SJSA1 (cell line): ENCODE results near the gene HSF4. TPM values are rescaled to one million over a fixed set of nuclear protein-coding genes. Genes with fewer than 3 reads are reported as not detected.

Source experiments
- DNase-seq, 2 experiments: peaks; one replicate each; pipeline ENCODE4 v3.0.0-alpha.2; 2015 to 2020; ENCODE audit warnings: low spot score in 2 of 2, low read depth in 1 of 2
- H3K27ac ChIP-seq: fragments of 250-450 bp; sonication (Bioruptor Pico); 2 replicates; pipeline ENCODE4 v1.5.1; 2020; ENCODE audit warnings: mild to moderate bottlenecking, moderate library complexity
- H3K27me3 ChIP-seq: fragments of 250-450 bp; sonication (Bioruptor Pico); replicated peaks from 2 replicates; pipeline ENCODE4 v1.5.1; 2020; ENCODE audit warnings: mild to moderate bottlenecking, moderate library complexity
- H3K36me3 ChIP-seq: fragments of 250-450 bp; sonication (Bioruptor Pico); 2 replicates; pipeline ENCODE4 v1.5.1; 2020; ENCODE audit warnings: mild to moderate bottlenecking
- H3K4me1 ChIP-seq: fragments of 250-450 bp; sonication (Bioruptor Pico); replicated peaks from 2 replicates; pipeline ENCODE4 v1.6.1; 2021; ENCODE audit warnings: mild to moderate bottlenecking
- H3K4me3 ChIP-seq: fragments of 250-450 bp; sonication (Bioruptor Pico); 2 replicates; pipeline ENCODE4 v1.5.1; 2020; ENCODE audit warnings: mild to moderate bottlenecking
- H3K9me3 ChIP-seq: fragments of 250-450 bp; sonication (Bioruptor Pico); replicated peaks from 2 replicates; pipeline ENCODE4 v1.5.1; 2020; ENCODE audit warnings: mild to moderate bottlenecking
- total RNA-seq: library from RNA; depleted of rRNA; stranded (reverse); fragments of >200 nt; shearing (Covaris generic); gene quantifications from 2 replicates; pipeline ENCODE4 v1.2.3, GENCODE V29; 2014

HSF4 gene
- total RNA-seq, 1 experiment from 2014 or later = 12.8 TPM

DNA sequence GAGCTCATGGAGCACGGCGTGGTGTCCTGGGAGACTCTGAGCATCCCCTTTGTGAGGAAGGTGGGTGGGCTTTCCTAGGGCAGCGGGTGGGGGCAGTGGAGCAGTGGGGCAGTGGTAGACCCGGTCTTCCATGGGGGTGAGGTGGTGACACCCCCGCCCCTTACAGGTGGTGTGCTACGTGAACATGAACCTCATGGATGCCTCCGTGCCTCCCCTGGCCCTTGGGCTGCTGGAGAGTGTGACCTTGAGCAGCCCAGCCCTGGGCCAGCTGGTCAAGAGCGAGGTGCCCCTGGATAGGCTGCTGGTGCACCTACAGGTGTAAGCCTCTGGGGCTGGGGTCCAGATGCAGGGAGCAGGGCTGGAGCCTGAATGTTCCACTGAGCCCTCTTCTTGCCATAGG, 35.9 kb downstream of the HSF4 start:
- H3K4me1 ChIP-seq = no peaks in the 10 kb centered on the region
- no peak overlapping the region for H3K4me3 ChIP-seq
- H3K36me3 ChIP-seq = peaks cover 82% of the 10 kb centered on the region
- no peaks in the 10 kb centered on the region for H3K9me3 ChIP-seq
- no peak for DNase-seq
- no peak overlapping the region for H3K27ac ChIP-seq
- no peaks in the 10 kb centered on the region for H3K27me3 ChIP-seq

DNA sequence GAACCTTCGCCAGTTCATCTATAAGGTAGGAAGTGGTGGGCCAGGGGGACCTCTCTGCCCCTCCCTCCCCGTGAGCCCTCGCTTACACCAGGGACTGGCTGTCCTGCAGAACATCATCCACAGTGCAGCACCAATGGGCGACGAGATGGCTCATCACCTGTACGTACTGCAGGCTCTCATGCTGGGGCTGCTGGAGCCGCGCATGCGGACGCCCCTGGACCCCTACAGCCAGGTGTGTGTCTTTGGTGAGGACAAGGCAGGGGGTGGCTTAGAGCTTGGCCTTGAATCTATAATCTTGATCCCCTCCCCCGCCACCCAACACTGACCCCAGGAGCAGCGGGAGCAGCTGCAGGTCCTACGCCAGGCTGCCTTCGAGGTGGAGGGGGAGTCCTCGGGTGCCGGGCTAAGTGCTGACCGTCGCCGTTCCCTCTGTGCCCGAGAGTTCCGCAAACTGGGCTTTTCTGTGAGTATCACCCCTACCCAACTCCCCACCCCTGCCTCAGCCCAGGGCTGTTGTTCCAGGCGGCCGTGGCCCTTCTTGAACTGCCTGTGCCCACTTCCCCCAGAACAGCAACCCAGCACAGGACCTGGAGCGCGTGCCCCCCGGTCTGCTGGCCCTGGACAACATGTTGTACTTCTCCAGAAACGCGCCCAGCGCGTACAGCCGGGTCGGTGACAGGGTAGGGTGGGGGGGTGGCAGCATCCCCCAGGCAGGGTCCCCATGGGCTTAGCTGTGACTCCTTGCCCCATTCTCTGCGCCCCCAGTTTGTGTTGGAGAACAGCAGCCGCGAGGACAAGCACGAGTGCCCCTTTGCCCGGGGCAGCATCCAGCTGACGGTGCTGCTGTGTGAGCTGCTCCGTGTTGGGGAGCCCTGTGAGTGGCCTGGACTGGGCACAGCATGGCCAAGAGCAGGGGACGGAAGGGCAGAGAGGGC, 37.1 kb downstream of the HSF4 start:
- Histone ChIP-seq H3K27me3 (no peaks in the 10 kb centered on the region), H3K36me3 (peaks cover 81% of the 10 kb centered on the region), H3K4me1 (no peaks in the 10 kb centered on the region; the same call in 1 of the 2 replicates), H3K9me3 (no peaks in the 10 kb centered on the region), H3K27ac (no peak overlapping the region), H3K4me3 (no peak overlapping the region)
- DNase-seq = no peak

DNA sequence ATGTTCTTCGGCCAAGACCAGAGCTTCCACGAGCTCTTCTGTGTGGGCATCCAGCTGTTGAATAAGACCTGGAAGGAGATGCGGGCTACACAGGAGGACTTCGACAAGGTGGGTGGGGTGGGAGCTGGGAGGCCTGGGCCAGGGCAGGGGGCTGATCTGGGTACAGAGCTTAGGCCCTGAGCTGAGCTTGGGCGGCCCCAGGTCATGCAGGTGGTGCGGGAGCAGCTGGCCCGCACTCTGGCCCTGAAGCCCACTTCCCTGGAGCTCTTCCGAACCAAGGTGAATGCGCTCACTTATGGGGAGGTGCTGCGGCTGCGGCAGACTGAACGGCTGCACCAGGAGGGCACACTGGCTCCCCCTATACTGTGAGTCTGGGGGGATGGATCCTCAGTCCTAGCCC, 37.9 kb downstream of the HSF4 start:
- no peak for DNase-seq
- H3K9me3 ChIP-seq = no peaks in the 10 kb centered on the region
- H3K27me3 ChIP-seq = no peaks in the 10 kb centered on the region
- peaks cover 2% of the 10 kb centered on the region for H3K4me1 ChIP-seq
- no peak overlapping the region for H3K27ac ChIP-seq
- peaks cover 81% of the 10 kb centered on the region for H3K36me3 ChIP-seq
- H3K4me3 ChIP-seq = no peak overlapping the region

DNA sequence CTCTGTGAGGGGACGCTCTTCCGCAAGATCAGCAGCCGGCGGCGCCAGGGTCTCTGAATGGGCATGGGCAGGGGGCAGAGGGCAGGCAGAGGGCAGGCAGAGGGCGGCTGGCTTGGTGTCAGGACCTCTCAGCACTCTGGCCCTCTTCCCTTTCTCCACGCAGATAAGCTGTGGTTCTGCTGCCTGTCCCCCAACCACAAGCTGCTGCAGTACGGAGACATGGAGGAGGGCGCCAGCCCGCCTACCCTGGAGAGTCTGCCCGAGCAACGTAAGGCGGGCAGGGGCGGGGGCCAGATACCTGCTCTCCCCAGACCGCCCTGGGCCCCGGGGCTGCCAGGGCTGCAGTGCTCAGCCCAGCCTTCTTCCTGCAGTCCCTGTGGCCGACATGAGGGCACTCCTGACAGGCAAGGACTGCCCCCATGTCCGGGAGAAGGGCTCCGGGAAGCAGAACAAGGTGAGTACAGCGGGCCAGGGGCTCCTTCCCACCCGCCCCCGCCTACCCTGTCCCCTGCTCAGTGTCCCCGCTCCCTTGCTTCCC, 38.5 kb downstream of the HSF4 start:
- Histone ChIP-seq H3K27me3 (no peaks in the 10 kb centered on the region), H3K27ac (no peak overlapping the region), H3K9me3 (no peaks in the 10 kb centered on the region), H3K36me3 (peaks cover 78% of the 10 kb centered on the region), H3K4me3 (no peak overlapping the region), H3K4me1 (peaks cover 8% of the 10 kb centered on the region)
- no peak for DNase-seq

DNA sequence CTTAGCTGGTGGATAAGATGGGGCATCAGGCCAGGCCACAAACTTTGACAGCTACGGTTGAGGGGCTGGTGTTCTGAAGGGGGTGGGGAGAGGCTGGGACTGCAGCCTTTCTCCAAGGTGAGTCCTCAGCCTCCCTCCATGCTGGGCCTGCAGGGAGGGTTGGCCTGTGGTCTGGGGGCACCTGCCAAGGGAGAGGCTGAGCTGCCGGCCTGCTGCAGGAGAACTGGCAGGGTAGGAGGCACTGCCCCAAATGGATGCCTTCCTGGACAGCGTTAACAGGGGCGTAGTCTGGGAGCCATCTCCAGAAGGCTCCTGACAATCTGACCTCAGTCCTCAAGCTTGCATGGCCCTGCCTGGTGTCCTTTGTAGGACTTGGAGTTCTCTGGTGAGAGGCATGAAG, 39.5 kb downstream of the HSF4 start:
- Histone ChIP-seq H3K36me3 (peaks cover 67% of the 10 kb centered on the region), H3K4me3 (no peak overlapping the region), H3K27ac (no peak overlapping the region), H3K9me3 (no peaks in the 10 kb centered on the region), H3K27me3 (no peaks in the 10 kb centered on the region), H3K4me1 (peaks cover 13% of the 10 kb centered on the region)
- no peak for DNase-seq

DNA sequence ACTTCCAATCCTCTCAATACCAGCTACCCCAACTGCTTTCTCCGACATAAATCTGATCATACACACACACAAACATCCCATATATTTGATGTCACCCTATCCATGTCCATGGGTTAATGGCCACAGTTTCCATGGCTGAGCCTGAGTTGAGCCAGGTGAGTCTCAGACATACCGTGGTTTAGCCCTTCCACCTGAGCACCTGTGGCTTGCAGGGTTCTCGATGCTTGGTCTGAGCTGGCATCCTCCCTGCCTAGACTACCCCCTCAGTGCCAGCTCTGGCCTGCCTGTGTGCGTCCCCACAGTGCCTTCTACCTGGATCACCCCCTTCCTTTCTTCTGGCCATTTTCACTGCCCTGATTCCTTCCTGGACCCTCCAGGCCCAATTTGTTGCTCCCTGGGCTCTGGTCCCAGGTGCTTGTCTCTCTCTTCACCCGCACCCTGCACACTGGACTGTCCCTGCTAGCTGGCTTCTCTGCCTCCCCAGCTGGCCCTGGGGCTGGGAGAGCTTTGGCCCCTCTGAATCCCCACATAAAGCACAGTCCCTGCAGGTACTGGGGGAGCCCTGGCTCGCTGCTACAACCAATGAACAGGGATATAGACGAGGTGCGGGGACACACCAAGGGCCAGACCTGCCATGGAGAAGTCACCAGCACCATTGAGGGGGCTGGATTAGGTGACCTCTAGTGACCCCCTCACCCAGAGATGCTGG, 41.7 kb downstream of the HSF4 start:
- Histone ChIP-seq H3K27ac (no peak overlapping the region), H3K36me3 (peaks cover 53% of the 10 kb centered on the region), H3K9me3 (no peaks in the 10 kb centered on the region), H3K4me1 (peaks cover 13% of the 10 kb centered on the region), H3K4me3 (no peak overlapping the region), H3K27me3 (no peaks in the 10 kb centered on the region)
- DNase-seq = no peak

DNA sequence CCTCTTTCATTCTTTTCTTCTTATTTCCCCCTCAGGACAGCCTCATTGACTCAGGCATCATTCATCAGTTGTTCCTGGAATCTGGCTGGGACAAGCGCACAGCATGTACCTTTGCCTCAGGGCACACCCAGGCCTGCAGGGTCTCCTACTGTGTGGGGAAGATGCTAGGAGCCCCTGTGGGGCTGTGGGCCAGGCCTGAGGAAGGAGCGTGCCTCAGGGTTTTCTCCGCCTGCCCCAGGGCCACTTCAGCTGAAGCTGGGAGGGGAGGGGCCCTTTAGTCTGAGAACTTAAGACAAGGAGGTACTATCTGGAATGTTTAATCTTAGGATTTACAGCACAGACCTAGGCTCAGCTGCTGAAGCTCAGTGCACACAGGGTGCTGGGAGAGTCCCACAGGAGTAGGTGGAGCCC, 42.3 kb downstream of the HSF4 start:
- no peak overlapping the region for H3K27ac ChIP-seq
- H3K4me3 ChIP-seq = no peak overlapping the region
- no peak for DNase-seq
- H3K4me1 ChIP-seq = peaks cover 13% of the 10 kb centered on the region
- H3K27me3 ChIP-seq = no peaks in the 10 kb centered on the region
- H3K36me3 ChIP-seq = peaks cover 48% of the 10 kb centered on the region
- no peaks in the 10 kb centered on the region for H3K9me3 ChIP-seq

DNA sequence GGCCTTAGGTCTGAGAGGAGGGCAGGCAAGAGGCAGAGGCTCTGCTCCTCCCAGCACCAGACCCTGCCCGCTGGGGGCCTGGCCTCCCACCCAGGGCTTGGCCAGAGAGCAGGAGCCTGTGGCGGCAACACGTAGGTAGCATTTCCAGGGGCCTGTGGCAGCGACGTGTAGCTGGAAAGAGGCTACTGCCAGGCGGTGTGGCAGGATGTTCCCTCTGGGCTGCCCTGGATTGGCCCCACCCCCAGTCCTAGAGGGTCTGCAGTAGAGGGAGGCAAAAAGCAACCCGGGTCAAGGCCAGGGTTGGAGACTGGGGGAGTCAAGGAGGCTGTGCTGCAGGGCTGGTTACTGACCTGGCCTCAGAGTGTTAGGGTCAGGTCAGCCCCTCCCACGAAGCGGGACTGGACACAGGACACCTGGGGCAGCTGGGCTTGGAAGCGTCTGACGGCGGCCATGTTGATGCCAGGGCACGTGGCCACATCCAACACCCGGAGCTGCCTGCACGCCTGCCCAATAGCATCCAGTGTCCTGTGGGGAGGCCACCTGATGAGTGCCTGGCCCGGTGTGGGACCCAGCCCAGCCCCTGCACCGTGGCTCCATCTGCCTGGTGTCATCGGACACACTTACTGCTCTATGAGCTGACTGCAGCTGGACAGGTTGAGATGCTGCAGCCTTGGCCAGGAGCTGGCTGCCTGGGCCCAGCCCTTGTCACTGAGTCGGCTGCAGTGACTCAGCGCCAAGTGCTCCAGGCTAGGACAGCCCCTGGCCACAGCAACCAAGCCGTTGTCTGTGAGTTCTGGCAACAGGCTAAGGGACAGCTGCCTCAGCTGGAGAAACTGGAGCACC, 42.9 kb downstream of the HSF4 start:
- Histone ChIP-seq H3K4me1 (peaks cover 13% of the 10 kb centered on the region), H3K27ac (no peak overlapping the region), H3K36me3 (peaks cover 41% of the 10 kb centered on the region), H3K27me3 (no peaks in the 10 kb centered on the region), H3K4me3 (no peak overlapping the region), H3K9me3 (no peaks in the 10 kb centered on the region)
- DNase-seq = no peak

DNA sequence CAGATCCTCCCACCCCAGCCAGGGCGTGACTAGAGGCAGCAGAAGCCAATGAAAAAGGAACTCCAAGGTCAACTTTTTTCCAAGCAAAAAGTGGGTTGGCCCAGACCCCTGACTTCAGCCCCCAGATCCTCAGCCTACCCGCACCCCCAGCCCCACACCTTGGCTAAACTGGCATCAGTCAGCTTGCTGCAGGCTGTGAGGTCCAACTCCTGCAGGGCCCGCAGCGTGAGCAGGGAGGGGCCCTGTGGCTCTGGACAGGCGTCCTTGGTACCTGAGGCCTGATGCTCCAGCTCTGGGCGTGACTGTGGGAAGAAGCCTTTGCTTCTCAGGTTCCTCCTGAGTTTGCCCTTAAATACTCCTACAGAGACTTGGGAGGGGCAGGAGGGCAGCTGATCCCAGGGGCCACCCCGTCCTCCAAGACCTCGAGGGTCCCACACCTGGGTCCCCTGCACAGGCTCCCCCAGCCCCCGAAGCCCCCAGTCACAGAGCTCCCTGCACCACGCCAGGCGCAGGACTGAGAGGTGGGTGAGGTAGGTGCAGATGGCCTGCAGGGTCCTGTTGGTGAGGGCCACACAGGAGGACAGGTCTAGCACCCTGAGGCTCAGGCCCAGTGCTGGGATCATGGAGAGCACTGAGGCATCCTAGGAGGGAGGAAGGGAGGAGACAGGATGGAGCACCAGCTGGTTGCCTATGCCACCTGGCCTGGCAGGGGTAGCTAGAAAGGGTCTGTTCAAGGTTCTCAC, 43.8 kb downstream of the HSF4 start:
- Histone ChIP-seq H3K27ac (no peak overlapping the region), H3K36me3 (peaks cover 33% of the 10 kb centered on the region), H3K4me1 (peaks cover 13% of the 10 kb centered on the region), H3K27me3 (no peaks in the 10 kb centered on the region), H3K4me3 (no peak overlapping the region), H3K9me3 (no peaks in the 10 kb centered on the region)
- DNase-seq = no peak

DNA sequence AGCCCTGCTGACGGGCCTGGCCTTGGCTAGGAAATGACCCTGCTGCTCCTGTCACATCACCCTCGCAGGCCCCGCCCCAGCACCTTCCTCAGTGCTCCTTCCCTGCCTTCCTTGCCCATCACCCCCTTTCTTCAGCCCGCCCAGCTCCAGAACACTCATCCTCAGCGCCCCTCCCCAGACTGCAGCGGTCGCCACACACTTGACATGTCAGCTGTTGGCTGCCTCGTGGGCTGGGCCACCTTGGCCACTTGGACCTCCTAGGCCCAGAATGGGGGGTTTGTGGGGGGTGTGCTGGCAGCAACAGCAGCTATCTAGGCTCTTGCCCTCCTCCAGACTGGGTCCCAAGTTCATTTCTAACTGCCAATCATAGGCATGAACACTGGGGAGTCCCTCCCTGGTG, 45.0 kb downstream of the HSF4 start:
- H3K4me3 ChIP-seq = no peak overlapping the region
- peaks cover 23% of the 10 kb centered on the region for H3K36me3 ChIP-seq
- peaks cover 13% of the 10 kb centered on the region for H3K4me1 ChIP-seq
- DNase-seq = no peak
- H3K27me3 ChIP-seq = no peaks in the 10 kb centered on the region
- H3K9me3 ChIP-seq = no peaks in the 10 kb centered on the region
- no peak overlapping the region for H3K27ac ChIP-seq

DNA sequence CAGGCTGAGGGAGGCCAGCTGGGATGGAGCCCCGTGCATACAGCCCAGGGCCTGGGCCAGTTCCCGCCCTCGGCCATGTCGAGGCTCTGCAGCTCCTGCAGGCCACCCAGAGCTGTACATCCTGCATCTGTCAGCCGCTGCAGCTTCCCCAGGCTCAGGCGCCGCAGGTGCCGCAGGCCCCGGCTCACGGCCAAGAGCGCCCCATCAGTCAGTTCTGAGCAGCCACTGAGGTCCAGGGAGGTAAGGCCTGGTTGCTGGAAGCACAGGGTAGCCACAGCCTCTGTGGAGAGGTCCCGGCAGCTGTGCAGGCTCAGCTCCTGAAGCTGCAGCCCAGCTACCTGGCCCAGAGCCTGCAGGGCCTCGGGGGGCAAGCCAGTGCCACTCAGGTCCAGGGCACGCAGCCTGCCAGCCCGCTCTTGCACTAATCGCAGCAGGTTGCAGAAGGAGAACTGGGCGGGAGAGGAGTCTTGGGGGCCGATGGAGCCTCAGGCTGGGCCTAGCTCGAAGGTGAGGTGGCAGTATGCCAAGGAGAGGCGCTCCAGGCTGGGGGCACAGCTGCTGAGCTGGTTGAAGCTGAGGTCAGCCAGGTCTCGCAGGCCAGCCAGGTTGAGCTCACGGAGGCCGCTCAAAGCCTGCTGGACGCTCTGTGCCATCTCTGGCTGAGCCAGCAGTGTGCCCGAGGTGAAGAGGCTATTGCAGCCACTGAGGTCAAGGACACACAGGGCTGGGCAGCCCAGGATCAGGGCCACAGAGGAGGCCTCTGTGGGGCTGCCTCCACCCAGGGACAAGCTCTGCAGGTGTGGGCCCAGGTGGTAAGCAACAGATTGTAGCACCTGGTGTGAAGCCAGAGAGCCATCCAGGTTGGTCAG, 45.8 kb downstream of the HSF4 start:
- no peak for DNase-seq
- Histone ChIP-seq H3K36me3 (peaks cover 21% of the 10 kb centered on the region), H3K27ac (no peak overlapping the region), H3K4me1 (peaks cover 13% of the 10 kb centered on the region), H3K9me3 (no peaks in the 10 kb centered on the region), H3K4me3 (no peak overlapping the region), H3K27me3 (no peaks in the 10 kb centered on the region)

DNA sequence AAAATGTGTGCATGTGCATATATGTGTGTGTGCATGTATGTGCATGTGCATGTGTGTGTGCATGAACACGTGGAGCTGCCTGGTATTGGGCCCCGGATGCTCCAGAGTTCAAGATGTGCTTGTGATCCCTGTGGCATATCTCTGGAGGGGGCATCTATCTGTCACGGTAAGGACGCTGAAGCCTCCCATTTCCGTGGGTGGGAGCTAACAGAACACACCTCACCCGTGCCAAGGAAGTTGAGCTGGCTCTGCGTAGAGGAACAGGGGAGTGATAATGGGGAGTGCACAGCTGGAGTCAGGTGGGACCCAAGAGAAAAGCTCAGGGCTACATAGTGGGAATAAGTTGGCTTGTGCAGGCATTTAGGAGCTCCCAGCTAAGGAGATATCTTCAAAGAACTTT, 47.1 kb downstream of the HSF4 start:
- no peak overlapping the region for H3K4me3 ChIP-seq
- no peaks in the 10 kb centered on the region for H3K27me3 ChIP-seq
- no peaks in the 10 kb centered on the region for H3K9me3 ChIP-seq
- H3K36me3 ChIP-seq = peaks cover 11% of the 10 kb centered on the region; the same call in 1 of the 2 replicates
- H3K27ac ChIP-seq = no peak overlapping the region
- H3K4me1 ChIP-seq = peaks cover 13% of the 10 kb centered on the region
- no peak for DNase-seq
